ENCODE data around the gene CLEC18B.
"Not testable (repeated sequence)": the region's sequence is repeated elsewhere in the genome, so short reads cannot be mapped to it uniquely, and the experiment has no call there.

The CLEC18B gene

DNA sequence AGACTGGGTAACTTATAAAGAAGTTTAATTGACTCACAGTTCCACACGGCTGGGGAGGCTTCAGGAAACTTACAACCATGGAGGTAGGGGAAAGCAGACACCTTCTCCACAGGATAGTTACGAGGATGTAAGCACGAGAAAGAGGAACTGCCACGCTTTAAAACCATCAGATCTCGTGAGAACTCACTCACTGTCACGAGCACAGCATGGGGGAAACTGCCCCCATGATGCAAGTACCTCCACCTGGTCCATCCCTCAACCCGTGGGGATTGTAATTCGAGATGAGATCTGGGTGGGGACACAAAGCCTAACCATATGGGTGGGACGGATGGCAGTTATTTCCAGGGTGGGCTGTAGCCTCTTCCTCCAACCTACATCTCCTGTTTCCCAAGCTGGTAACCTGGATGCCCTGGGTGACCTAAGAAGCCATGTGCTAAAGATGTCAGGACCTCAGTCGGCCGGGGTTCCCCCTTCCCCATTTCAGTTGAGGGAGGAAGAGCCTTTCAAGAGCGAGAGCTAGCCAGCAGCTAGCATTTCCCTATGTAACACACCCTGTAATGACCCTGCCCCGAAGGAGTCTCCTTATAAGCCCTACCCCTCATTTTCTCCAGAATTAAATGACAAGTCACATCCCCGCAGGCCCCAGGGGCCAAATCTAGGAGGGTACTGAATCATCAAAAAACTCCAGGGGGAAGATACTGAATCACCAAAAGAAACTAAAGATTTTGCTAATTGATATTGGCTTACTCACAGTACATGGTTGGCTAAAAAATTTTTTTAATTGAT is 16.9 kb downstream of the CLEC18B start:
- H3K4me3 ChIP-seq (ENCODE audit: low read depth, low read length); H3K27ac ChIP-seq (ENCODE audit: low read depth, low read length); H3K9ac ChIP-seq (ENCODE audit: low read length); H3K27me3 ChIP-seq (ENCODE audit: control insufficient read depth, insufficient read depth, low read length); H3K4me1 ChIP-seq (ENCODE audit: control insufficient read depth, insufficient read depth, low read length); H3K9me3 ChIP-seq (ENCODE audit: control insufficient read depth, insufficient read depth, low read depth, low read length); H3K36me3 ChIP-seq (ENCODE audit: control insufficient read depth, insufficient read depth, low read length): not testable (repeated sequence)

DNA sequence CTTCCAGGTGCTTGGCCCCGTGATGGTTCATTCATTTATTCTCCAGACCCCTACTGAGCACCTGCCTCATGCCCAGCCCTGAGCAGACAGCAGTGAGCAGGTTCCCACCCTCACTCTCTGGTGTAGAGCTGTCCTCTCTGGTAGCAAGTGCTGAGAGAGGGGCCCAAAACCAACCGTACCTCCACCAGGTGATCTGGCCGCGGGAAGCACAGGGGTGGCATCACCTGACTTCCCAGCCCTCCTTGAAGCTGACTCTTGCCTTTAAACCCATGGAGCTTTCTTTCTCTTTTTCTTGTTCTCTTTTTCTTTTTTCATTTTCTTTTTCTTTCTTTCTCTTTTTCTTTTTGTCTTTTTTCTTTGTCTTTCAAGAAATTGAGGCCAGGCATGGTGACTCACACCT is 21.0 kb downstream of the CLEC18B start:
- H3K27ac ChIP-seq (ENCODE audit: low read depth, low read length); H3K27me3 ChIP-seq (ENCODE audit: control insufficient read depth, insufficient read depth, low read length); H3K4me3 ChIP-seq (ENCODE audit: low read depth, low read length); H3K36me3 ChIP-seq (ENCODE audit: control insufficient read depth, insufficient read depth, low read length); H3K9ac ChIP-seq (ENCODE audit: low read length); H3K9me3 ChIP-seq (ENCODE audit: control insufficient read depth, insufficient read depth, low read depth, low read length); H3K4me1 ChIP-seq (ENCODE audit: control insufficient read depth, insufficient read depth, low read length): not testable (repeated sequence)

GRCh38 chr16:74398212-74398895 is 22.9 kb downstream of the CLEC18B start:
- H3K27ac ChIP-seq (ENCODE audit: low read depth, low read length); H3K4me1 ChIP-seq (ENCODE audit: control insufficient read depth, insufficient read depth, low read length); H3K9ac ChIP-seq (ENCODE audit: low read length); H3K9me3 ChIP-seq (ENCODE audit: control insufficient read depth, insufficient read depth, low read depth, low read length); H3K27me3 ChIP-seq (ENCODE audit: control insufficient read depth, insufficient read depth, low read length); H3K4me3 ChIP-seq (ENCODE audit: low read depth, low read length); H3K36me3 ChIP-seq (ENCODE audit: control insufficient read depth, insufficient read depth, low read length): not testable (repeated sequence)

- H3K36me3 ChIP-seq (ENCODE audit: control insufficient read depth, insufficient read depth, low read length); H3K9ac ChIP-seq (ENCODE audit: low read length); H3K9me3 ChIP-seq (ENCODE audit: control insufficient read depth, insufficient read depth, low read depth, low read length); H3K27me3 ChIP-seq (ENCODE audit: control insufficient read depth, insufficient read depth, low read length); H3K27ac ChIP-seq (ENCODE audit: low read depth, low read length); H3K4me1 ChIP-seq (ENCODE audit: control insufficient read depth, insufficient read depth, low read length); H3K4me3 ChIP-seq (ENCODE audit: low read depth, low read length): not testable (repeated sequence)
Measured at GRCh38 chr16:74396521-74397017, 24.7 kb downstream of the CLEC18B start.

- H3K9me3 ChIP-seq (ENCODE audit: control insufficient read depth, insufficient read depth, low read depth, low read length) = not testable (repeated sequence)
Measured at GRCh38 chr16:74394604-74395003, 26.7 kb downstream of the CLEC18B start.

GRCh38 chr16:74394131-74394530 is 27.1 kb downstream of the CLEC18B start:
- H3K27me3 ChIP-seq (ENCODE audit: control insufficient read depth, insufficient read depth, low read length); H3K9me3 ChIP-seq (ENCODE audit: control insufficient read depth, insufficient read depth, low read depth, low read length); H3K27ac ChIP-seq (ENCODE audit: low read depth, low read length); H3K9ac ChIP-seq (ENCODE audit: low read length); H3K36me3 ChIP-seq (ENCODE audit: control insufficient read depth, insufficient read depth, low read length); H3K4me1 ChIP-seq (ENCODE audit: control insufficient read depth, insufficient read depth, low read length); H3K4me3 ChIP-seq (ENCODE audit: low read depth, low read length): not testable (repeated sequence)

More at GRCh38 chr16:74394604-74395003, 26.7 kb downstream of the CLEC18B start:
- H3K4me1 ChIP-seq (ENCODE audit: control insufficient read depth, insufficient read depth, low read length); H3K4me3 ChIP-seq (ENCODE audit: low read depth, low read length); H3K36me3 ChIP-seq (ENCODE audit: control insufficient read depth, insufficient read depth, low read length); H3K9ac ChIP-seq (ENCODE audit: low read length); H3K27me3 ChIP-seq (ENCODE audit: control insufficient read depth, insufficient read depth, low read length); H3K27ac ChIP-seq (ENCODE audit: low read depth, low read length): not testable (repeated sequence)

DNA sequence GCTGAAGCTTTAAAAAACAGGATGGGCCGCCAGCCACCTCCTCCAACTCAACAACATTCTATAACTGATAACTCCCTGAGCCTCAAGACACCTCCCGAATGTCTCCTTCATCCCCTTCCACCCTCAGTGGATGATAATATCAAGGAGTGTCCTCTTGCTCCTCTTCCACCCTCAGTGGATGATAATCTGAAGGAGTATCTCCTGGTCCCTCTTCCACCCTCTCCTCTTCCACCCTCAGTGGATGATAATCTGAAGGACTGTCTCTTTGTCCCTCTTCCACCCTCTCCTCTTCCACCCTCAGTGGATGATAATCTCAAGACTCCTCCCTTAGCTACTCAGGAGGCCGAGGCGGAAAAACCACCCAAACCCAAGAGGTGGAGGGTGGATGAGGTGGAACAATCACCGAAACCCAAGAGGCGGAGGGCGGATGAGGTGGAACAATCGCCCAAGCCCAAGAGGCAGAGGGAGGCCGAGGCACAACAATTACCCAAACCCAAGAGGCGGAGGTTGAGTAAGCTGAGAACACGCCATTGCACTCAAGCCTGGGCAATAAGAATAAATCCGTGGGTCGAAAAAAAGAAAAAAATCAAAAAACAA is 29.7 kb downstream of the CLEC18B start:
- not testable (repeated sequence) for H3K27me3 ChIP-seq (ENCODE audit: control insufficient read depth, insufficient read depth, low read length); H3K9me3 ChIP-seq (ENCODE audit: control insufficient read depth, insufficient read depth, low read depth, low read length); H3K36me3 ChIP-seq (ENCODE audit: control insufficient read depth, insufficient read depth, low read length); H3K4me1 ChIP-seq (ENCODE audit: control insufficient read depth, insufficient read depth, low read length); H3K27ac ChIP-seq (ENCODE audit: low read depth, low read length); H3K9ac ChIP-seq (ENCODE audit: low read length); H3K4me3 ChIP-seq (ENCODE audit: low read depth, low read length)

GRCh38 chr16:74382339-74383034 is 38.8 kb downstream of the CLEC18B start:
- H3K27me3 ChIP-seq (ENCODE audit: control insufficient read depth, insufficient read depth, low read length); H3K4me3 ChIP-seq (ENCODE audit: low read depth, low read length); H3K9me3 ChIP-seq (ENCODE audit: control insufficient read depth, insufficient read depth, low read depth, low read length): not testable (repeated sequence)

DNA sequence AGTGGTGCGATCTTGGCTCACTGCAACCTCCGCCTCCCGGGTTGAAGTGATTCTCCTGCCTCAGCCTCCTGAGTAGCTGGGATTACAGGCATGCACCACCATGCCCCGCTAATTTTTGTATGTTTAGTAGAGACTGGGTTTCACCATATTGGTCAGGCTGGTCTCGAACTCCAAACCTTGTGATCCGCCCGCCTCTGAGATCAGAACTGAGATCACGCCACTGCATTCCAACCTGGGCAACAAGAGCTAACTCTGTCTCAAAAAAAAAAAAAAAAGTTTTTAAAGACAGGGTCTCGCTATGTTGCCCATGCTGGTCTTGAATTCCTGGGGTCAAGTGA is 47.5 kb downstream of the CLEC18B start:
- H3K9ac ChIP-seq (ENCODE audit: low read length); H3K27me3 ChIP-seq (ENCODE audit: control insufficient read depth, insufficient read depth, low read length); H3K27ac ChIP-seq (ENCODE audit: low read depth, low read length); H3K36me3 ChIP-seq (ENCODE audit: control insufficient read depth, insufficient read depth, low read length); H3K9me3 ChIP-seq (ENCODE audit: control insufficient read depth, insufficient read depth, low read depth, low read length); H3K4me1 ChIP-seq (ENCODE audit: control insufficient read depth, insufficient read depth, low read length); H3K4me3 ChIP-seq (ENCODE audit: low read depth, low read length): not testable (repeated sequence)

More at GRCh38 chr16:74382339-74383034, 38.8 kb downstream of the CLEC18B start:
- H3K4me1 ChIP-seq (ENCODE audit: control insufficient read depth, insufficient read depth, low read length); H3K27ac ChIP-seq (ENCODE audit: low read depth, low read length); H3K36me3 ChIP-seq (ENCODE audit: control insufficient read depth, insufficient read depth, low read length); H3K9ac ChIP-seq (ENCODE audit: low read length): not testable (repeated sequence)

GRCh38 chr16:74372953-74373846 is 48.1 kb downstream of the CLEC18B start:
- Histone ChIP-seq H3K4me1 (ENCODE audit: control insufficient read depth, insufficient read depth, low read length) (no peaks in the 10 kb centered on the region), H3K27me3 (ENCODE audit: control insufficient read depth, insufficient read depth, low read length) (no peaks in the 10 kb centered on the region), H3K36me3 (ENCODE audit: control insufficient read depth, insufficient read depth, low read length) (no peaks in the 10 kb centered on the region), H3K4me3 (ENCODE audit: low read depth, low read length) (no peak overlapping the region), H3K9me3 (ENCODE audit: control insufficient read depth, insufficient read depth, low read depth, low read length) (no peaks in the 10 kb centered on the region), H3K27ac (ENCODE audit: low read depth, low read length) (no peak overlapping the region), H3K9ac (ENCODE audit: low read length) (no peak overlapping the region)
